Peyer's patch (tissue), 4 donors: Measurements from ENCODE around the gene TTC28.

Source experiments
- CTCF ChIP-seq, 6 experiments: fragments of 450-650 bp in 4 of 6; fragments of 200-600 bp in 2 of 6; sonication (generic) in 1 of 6; IDR thresholded peaks; one replicate each; pipeline ENCODE4 v1.5.1; 2017 to 2019; ENCODE audit warnings: antibody characterized with exemption in 6 of 6, mild to moderate bottlenecking in 3 of 6, moderate library complexity in 1 of 6
- POLR2A ChIP-seq, 2 donors: fragments of 450-650 bp; IDR thresholded peaks; one replicate each; pipeline ENCODE4 v1.5.1; 2017; ENCODE audit warnings: antibody characterized with exemption in 2 of 2, mild to moderate bottlenecking in 2 of 2, moderate library complexity in 2 of 2

DNA sequence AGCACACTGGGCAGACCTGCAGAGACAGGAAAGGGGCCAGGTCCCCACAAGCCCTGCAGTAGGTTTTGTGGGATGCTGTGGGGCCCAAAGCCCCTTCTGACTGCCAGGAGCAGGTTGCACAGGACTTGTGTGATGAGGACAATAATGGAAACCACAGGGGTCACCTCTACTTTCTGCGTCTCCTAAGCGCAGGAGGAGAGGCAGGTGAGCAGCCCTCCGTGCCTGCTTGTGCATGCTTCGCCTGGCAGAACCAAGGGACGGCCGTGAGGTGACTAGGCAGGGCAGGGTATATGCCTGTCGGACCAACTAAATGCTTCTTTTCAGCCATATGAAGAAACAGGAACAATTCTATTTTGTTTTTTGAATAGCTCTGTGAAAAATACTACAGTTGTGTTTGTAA is 682.7 kb downstream of the TTC28 start:
- TF ChIP-seq CTCF (IDR thresholded peaks at IDR 0.05): no peak
- no peak for TF ChIP-seq POLR2A (IDR thresholded peaks at IDR 0.05)
